Glutamatergic neuron (in vitro differentiated cells): Measurements from ENCODE around the gene NHLRC4. TPM values are rescaled to one million over a fixed set of nuclear protein-coding genes. Genes with fewer than 3 reads are reported as not detected.

Source experiments
- DNase-seq: peaks from one replicate; pipeline ENCODE4 v3.0.0; 2022
- H3K27ac Mint-ChIP-seq: one replicate; pipeline ENCODE4 v1.8.0; 2020; ENCODE audit warnings: mild to moderate bottlenecking, mixed read lengths, inconsistent platforms; ENCODE audit not compliant: unreplicated experiment
- H3K27me3 Mint-ChIP-seq: one replicate; pipeline ENCODE4 v1.8.0; 2020; ENCODE audit warnings: mild to moderate bottlenecking, moderate library complexity, mixed read lengths, inconsistent platforms; ENCODE audit not compliant: unreplicated experiment
- H3K36me3 Mint-ChIP-seq: one replicate; pipeline ENCODE4 v1.8.0; 2020; ENCODE audit warnings: mild to moderate bottlenecking, mixed read lengths, inconsistent platforms; ENCODE audit not compliant: unreplicated experiment
- H3K4me1 Mint-ChIP-seq: one replicate; pipeline ENCODE4 v1.8.0; 2020; ENCODE audit warnings: mild to moderate bottlenecking, low read depth, mixed read lengths, inconsistent platforms; ENCODE audit not compliant: unreplicated experiment
- H3K4me3 Mint-ChIP-seq: one replicate; pipeline ENCODE4 v1.8.0; 2020; ENCODE audit warnings: mild to moderate bottlenecking, mixed read lengths, inconsistent platforms; ENCODE audit not compliant: unreplicated experiment
- H3K9me3 Mint-ChIP-seq: one replicate; pipeline ENCODE4 v1.8.0; 2020; ENCODE audit warnings: mild to moderate bottlenecking, moderate library complexity, mixed read lengths, inconsistent platforms; ENCODE audit not compliant: unreplicated experiment
- CTCF ChIP-seq: fragments of 200-600 bp; sonication (generic); IDR thresholded peaks from one replicate; pipeline ENCODE4 v1.5.0; 2021; ENCODE audit not compliant: partially characterized antibody, unreplicated experiment
- total RNA-seq: library from RNA; stranded (reverse); fragmentation: NEBNext Ultra II Directional; extraction: Animal tissue kit (Norgen Biotek cat#: 25700); gene quantifications from one replicate; pipeline ENCODE4 v1.2.1, GENCODE V29; 2021; ENCODE audit not compliant: unreplicated experiment

Gene NHLRC4
- total RNA-seq, 1 donor from 2014 or later, result 3.4 TPM

GRCh38 chr16:582218-582613 is 15.4 kb downstream of the NHLRC4 start:
- Mint-ChIP-seq H3K27ac (no peak overlapping the region), H3K4me3 (no peak overlapping the region), H3K4me1 (no peaks in the 10 kb centered on the region), H3K27me3 (peaks cover 4% of the 10 kb centered on the region), H3K36me3 (no peaks in the 10 kb centered on the region), H3K9me3 (peaks cover 3% of the 10 kb centered on the region)
- no peak for DNase-seq
- TF ChIP-seq CTCF, result no peak

DNA sequence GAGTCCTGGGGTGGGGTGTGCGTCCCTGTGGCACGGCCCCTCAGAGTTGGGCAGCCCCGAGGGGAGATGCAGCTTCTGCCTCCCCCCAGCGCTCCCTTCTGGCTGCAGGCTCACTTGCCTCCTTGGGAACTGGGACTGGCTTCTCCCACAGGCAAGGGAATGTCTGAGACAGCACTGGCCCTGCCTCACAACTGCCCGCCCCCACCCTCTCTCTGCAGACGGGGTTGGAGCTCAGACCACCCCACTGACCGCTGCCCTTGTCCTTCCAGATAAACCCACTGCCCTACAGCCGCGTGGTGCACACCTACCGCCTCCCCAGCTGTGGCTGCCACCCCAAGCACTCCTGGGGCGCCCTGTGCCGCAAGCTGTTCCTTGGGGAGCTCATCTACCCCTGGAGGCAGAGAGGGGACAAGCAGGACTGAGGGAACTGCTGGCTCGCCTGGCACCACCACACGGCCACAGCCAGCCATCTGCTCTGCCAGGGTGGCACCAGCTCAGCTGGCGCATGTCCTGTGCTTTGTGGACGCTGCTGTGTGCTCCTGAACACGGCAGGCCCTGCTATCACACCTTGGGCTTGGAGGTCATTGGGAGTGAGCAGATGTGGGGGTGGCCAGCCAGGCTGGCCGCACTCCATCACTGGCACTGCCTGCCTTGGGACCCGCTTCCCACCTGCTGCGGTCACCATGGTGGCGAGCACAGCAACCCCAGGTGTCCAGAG is 16.0 kb downstream of the NHLRC4 start:
- Mint-ChIP-seq H3K4me1 (no peaks in the 10 kb centered on the region), H3K4me3 (no peak overlapping the region), H3K9me3 (peaks cover 6% of the 10 kb centered on the region), H3K27me3 (peaks cover 5% of the 10 kb centered on the region), H3K27ac (no peak overlapping the region), H3K36me3 (no peaks in the 10 kb centered on the region)
- DNase-seq, result no peak
- TF ChIP-seq CTCF, result no peak

- H3K4me1 Mint-ChIP-seq, result no peaks in the 10 kb centered on the region
Measured at GRCh38 chr16:583470-583814, 16.6 kb downstream of the NHLRC4 start.

DNA sequence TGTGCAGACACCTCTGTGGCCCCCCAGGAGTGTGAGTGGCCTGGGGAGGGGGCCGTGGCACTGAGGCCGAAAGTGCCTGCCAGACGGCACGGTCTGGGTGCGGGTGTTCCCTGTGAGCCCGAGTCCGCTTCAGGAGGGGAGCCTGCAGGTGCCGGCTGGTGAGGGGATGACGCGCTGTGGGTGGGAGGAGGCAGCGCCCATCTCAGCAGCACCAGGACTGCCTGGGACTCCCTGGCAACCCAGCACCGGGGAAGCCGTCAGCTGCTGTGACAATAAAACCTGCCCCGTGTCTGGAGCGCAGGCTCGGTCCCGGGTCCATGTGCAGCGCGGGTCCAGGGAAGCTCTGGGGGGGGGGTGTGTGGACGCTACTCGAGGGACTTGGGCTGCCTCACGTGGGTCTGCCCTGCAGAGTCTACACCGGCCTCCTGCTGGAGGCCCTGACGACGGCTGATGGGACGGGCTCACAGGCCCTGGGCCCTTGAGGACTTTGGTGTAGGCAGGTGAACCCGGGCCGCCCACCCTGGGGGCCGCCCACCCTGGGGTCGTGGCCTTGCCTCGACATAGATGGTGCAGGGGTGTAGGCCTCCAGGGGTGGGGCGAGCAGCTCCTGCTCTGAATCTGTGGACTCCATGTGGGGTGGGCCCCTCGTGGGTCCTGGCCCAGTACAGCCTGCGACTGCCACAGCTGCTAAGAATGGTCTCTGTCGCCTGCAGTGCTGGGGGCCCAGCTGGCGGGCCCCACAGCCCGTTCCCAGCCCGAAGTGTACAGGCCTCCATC is 17.2 kb downstream of the NHLRC4 start:
- Mint-ChIP-seq H3K27ac (no peak overlapping the region), H3K4me1 (no peaks in the 10 kb centered on the region), H3K27me3 (peaks cover 8% of the 10 kb centered on the region), H3K4me3 (no peak overlapping the region), H3K9me3 (peaks cover 9% of the 10 kb centered on the region), H3K36me3 (no peaks in the 10 kb centered on the region)
- DNase-seq, result no peak
- TF ChIP-seq CTCF, result no peak

More at GRCh38 chr16:583470-583814, 16.6 kb downstream of the NHLRC4 start:
- Mint-ChIP-seq H3K4me3 (no peak overlapping the region), H3K27me3 (peaks cover 7% of the 10 kb centered on the region), H3K9me3 (peaks cover 9% of the 10 kb centered on the region), H3K27ac (no peak overlapping the region), H3K36me3 (no peaks in the 10 kb centered on the region)
- no peak for DNase-seq
- no peak for TF ChIP-seq CTCF

DNA sequence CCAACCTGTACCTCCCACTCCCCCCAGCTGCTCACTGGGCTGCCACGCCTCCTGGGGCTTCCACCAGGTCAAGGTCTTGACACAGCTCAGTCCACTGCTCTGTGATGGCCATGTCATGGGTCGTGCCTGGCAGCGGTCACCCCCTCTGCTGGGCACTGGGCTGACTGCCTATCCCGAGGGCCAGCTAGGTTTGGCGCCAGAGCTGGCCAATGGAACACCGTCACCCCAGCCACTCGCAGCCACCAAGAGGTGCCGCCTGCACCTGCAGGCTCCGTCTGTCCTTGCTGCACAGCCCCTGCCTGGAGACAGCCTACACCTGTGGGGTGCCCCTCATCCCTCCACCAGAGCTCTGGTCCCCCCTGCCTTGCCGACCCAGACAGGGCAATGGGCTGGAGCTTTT is 18.5 kb downstream of the NHLRC4 start:
- Mint-ChIP-seq H3K4me3 (no peak overlapping the region), H3K27ac (no peak overlapping the region), H3K36me3 (no peaks in the 10 kb centered on the region), H3K4me1 (no peaks in the 10 kb centered on the region), H3K9me3 (peaks cover 12% of the 10 kb centered on the region), H3K27me3 (peaks cover 11% of the 10 kb centered on the region)
- no peak for DNase-seq
- no peak for TF ChIP-seq CTCF
